ENCODE results near the gene PYCR2.
"Not testable (repeated sequence)": the region's sequence is repeated elsewhere in the genome, so short reads cannot be mapped to it uniquely, and the experiment has no call there.

The PYCR2 gene

GRCh38 chr1:225936523-225936922 is 12.5 kb upstream of the PYCR2 start:
- no peak for DNase-seq (ENCODE audit: extremely low read depth, low read depth)
- H3K4me3 ChIP-seq (replicated peaks; ENCODE audit: low read depth, low read length) = no peak overlapping the region
- no peak for TF ChIP-seq CTCF (IDR thresholded peaks at IDR 0.05; ENCODE audit: low read depth, low read length, missing control alignments)

- not testable (repeated sequence) for DNase-seq (ENCODE audit: extremely low read depth, low read depth)
Observed at GRCh38 chr1:225936086-225936485, 12.0 kb upstream of the PYCR2 start.

GRCh38 chr1:225934711-225935110 is 10.7 kb upstream of the PYCR2 start:
- no peak overlapping the region for H3K4me3 ChIP-seq (replicated peaks; ENCODE audit: low read depth, low read length)
- no peak for TF ChIP-seq CTCF (IDR thresholded peaks at IDR 0.05; ENCODE audit: low read depth, low read length, missing control alignments)
- no peak for DNase-seq (ENCODE audit: extremely low read depth, low read depth)

More at GRCh38 chr1:225936086-225936485, 12.0 kb upstream of the PYCR2 start:
- H3K4me3 ChIP-seq (replicated peaks; ENCODE audit: low read depth, low read length) = not testable (repeated sequence)

GRCh38 chr1:225933072-225933471 is 9.0 kb upstream of the PYCR2 start:
- DNase-seq (ENCODE audit: extremely low read depth, low read depth) = no peak
- H3K4me3 ChIP-seq (replicated peaks; ENCODE audit: low read depth, low read length) = no peak overlapping the region
- no peak for TF ChIP-seq CTCF (IDR thresholded peaks at IDR 0.05; ENCODE audit: low read depth, low read length, missing control alignments)

- no peak for TF ChIP-seq CTCF (IDR thresholded peaks at IDR 0.05; ENCODE audit: low read depth, low read length, missing control alignments)
- no peak for DNase-seq (ENCODE audit: extremely low read depth, low read depth)
- H3K4me3 ChIP-seq (replicated peaks; ENCODE audit: low read depth, low read length) = no peak overlapping the region
Observed at GRCh38 chr1:225931270-225932136, 7.5 kb upstream of the PYCR2 start.

- DNase-seq (ENCODE audit: extremely low read depth, low read depth) = no peak
- no peak overlapping the region for H3K4me3 ChIP-seq (replicated peaks; ENCODE audit: low read depth, low read length)
- TF ChIP-seq CTCF (IDR thresholded peaks at IDR 0.05; ENCODE audit: low read depth, low read length, missing control alignments) = no peak
Observed at GRCh38 chr1:225930566-225930965, 6.5 kb upstream of the PYCR2 start.

GRCh38 chr1:225929462-225929861 is 5.4 kb upstream of the PYCR2 start:
- DNase-seq (ENCODE audit: extremely low read depth, low read depth); H3K4me3 ChIP-seq (replicated peaks; ENCODE audit: low read depth, low read length): not testable (repeated sequence)
